GM23248 (cell line): Measurements from ENCODE around the gene SMARCC1. TPM values are rescaled to one million over a fixed set of nuclear protein-coding genes. Genes with fewer than 3 reads are reported as not detected.

Experiments used
- DNase-seq: peaks from one replicate; pipeline ENCODE4 v3.0.0-alpha.2; 2015
- H2AFZ ChIP-seq: fragments of 200-600 bp; sonication (generic); 2 replicates; pipeline ENCODE4 v1.6.1; 2016; ENCODE audit warnings: antibody characterized with exemption
- H3F3A ChIP-seq: fragments of 200-600 bp; sonication (generic); 2 replicates; pipeline ENCODE4 v1.6.1; 2016; ENCODE audit warnings: mild to moderate bottlenecking, antibody characterized with exemption, mixed run types; ENCODE audit not compliant: insufficient read depth
- H3K27ac ChIP-seq: fragments of 200-600 bp; sonication (generic); 2 replicates; pipeline ENCODE4 v1.5.1; 2016; ENCODE audit warnings: mild to moderate bottlenecking
- H3K27me3 ChIP-seq: fragments of 200-600 bp; sonication (generic); replicated peaks from 2 replicates; pipeline ENCODE4 v1.6.1; 2016; ENCODE audit warnings: mild to moderate bottlenecking; ENCODE audit not compliant: insufficient read depth
- H3K36me3 ChIP-seq: fragments of 200-600 bp; sonication (generic); 2 replicates; pipeline ENCODE4 v1.6.1; 2016; ENCODE audit warnings: low read depth, mild to moderate bottlenecking
- H3K4me1 ChIP-seq: fragments of 200-600 bp; sonication (generic); 2 replicates; pipeline ENCODE4 v1.6.1; 2016; ENCODE audit warnings: mild to moderate bottlenecking; ENCODE audit not compliant: insufficient read depth
- H3K4me2 ChIP-seq: fragments of 200-600 bp; sonication (generic); one replicate; pipeline ENCODE4 v1.6.1; 2016; ENCODE audit warnings: mild to moderate bottlenecking; ENCODE audit not compliant: unreplicated experiment
- H3K4me3 ChIP-seq: fragments of 200-600 bp; sonication (generic); 2 replicates; pipeline ENCODE4 v1.5.1; 2016; ENCODE audit warnings: mild to moderate bottlenecking
- H3K79me2 ChIP-seq: fragments of 200-600 bp; sonication (generic); 2 replicates; pipeline ENCODE4 v1.6.1; 2016; ENCODE audit warnings: mild to moderate bottlenecking; ENCODE audit not compliant: insufficient read depth
- H3K9ac ChIP-seq: fragments of 200-600 bp; sonication (generic); 2 replicates; pipeline ENCODE4 v1.6.1; 2016; ENCODE audit warnings: mild to moderate bottlenecking
- H3K9me2 ChIP-seq: fragments of 200-600 bp; sonication (generic); 2 replicates; pipeline ENCODE4 v1.6.1; 2016; ENCODE audit warnings: mixed run types, mild to moderate bottlenecking, moderate library complexity; ENCODE audit not compliant: insufficient read depth
- H3K9me3 ChIP-seq: fragments of 200-600 bp; sonication (generic); one replicate; pipeline ENCODE4 v1.6.1; 2017; ENCODE audit warnings: low read depth
- H4K20me1 ChIP-seq: fragments of 200-600 bp; sonication (generic); 2 replicates; pipeline ENCODE4 v1.6.0; 2016; ENCODE audit not compliant: insufficient read depth
- EZH2 ChIP-seq: fragments of 200-600 bp; sonication (generic); IDR thresholded peaks from 2 replicates; pipeline ENCODE4 v1.6.1; 2018; ENCODE audit warnings: antibody characterized with exemption, mild to moderate bottlenecking; ENCODE audit not compliant: insufficient read depth, poor library complexity, severe bottlenecking
- EZH2phosphoT487 ChIP-seq: fragments of 200-600 bp; sonication (generic); IDR thresholded peaks from 2 replicates; pipeline ENCODE4 v1.6.1; 2018; ENCODE audit warnings: antibody characterized with exemption, moderate library complexity, mild to moderate bottlenecking, low read depth; ENCODE audit not compliant: insufficient read depth
- WGBS, 2 experiments: methylation state at CpG; one replicate each; pipeline ENCODE4 v1.1.6; 2015 to 2017; ENCODE audit warnings: low lambda C conversion rate in 2 of 2, low coverage in 1 of 2; ENCODE audit errors: missing lambda C conversion rate in 2 of 2; 5-methylcytosine and 5-hydroxymethylcytosine counted together
- in situ Hi-C: fragments of 300-500 bp; cut with MboI; formaldehyde crosslinking; loops from 2 replicates; pipeline ENCODE4 v1.15.0; 2020
- polyA plus RNA-seq: library from polyadenylated mRNA; unstranded; fragments of >200 nt; fragmentation: Nextera tagmentation; extraction: Ambion mirVana; gene quantifications from 2 replicates; pipeline ENCODE4 v1.2.1, GENCODE V29; 2016
- total RNA-seq: library from RNA; depleted of rRNA; stranded (reverse); fragments of >200 nt; shearing (Covaris generic); gene quantifications from 2 replicates; pipeline ENCODE4 v1.2.3, GENCODE V29; 2014

SMARCC1 gene
- total and polyA plus RNA-seq, 2 experiments from 2014 or later, result 31.5 to 40.9 TPM

DNA sequence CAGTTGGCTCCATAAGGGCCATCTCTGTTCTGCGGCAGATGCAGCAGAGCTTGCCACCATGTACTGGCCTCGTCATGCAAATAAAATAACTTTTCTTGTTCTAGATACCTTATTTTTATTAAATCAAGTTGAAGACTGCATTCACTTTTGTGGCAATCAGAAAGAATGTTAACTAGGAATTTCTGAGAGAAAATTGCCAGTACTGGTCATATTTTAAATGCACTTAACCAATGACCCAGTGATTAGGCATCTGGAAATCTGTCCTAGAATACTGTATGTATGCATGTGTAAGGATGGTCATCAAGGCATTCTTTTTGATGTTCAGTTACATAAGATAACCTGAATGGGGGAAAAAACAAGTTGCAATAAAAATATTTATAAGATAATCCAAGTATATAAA lies 168.8 kb downstream of the SMARCC1 start:
- Histone ChIP-seq H3K4me1 (peaks cover 26% of the 10 kb centered on the region), H3K79me2 (no peaks in the 10 kb centered on the region), H3K36me3 (peaks cover 46% of the 10 kb centered on the region), H2AFZ (no peak overlapping the region), H3K9ac (no peak overlapping the region), H4K20me1 (0 out of 2 replicates have a peak, but pooled peaks cover 2% of the 10 kb centered on the region), H3F3A (peaks cover 33% of the 10 kb centered on the region), H3K9me2 (no peaks in the 10 kb centered on the region), H3K27me3 (no peaks in the 10 kb centered on the region), H3K27ac (no peak overlapping the region), H3K9me3 (no peaks in the 10 kb centered on the region), H3K4me2 (no peak overlapping the region), H3K4me3 (no peak overlapping the region)
- TF ChIP-seq EZH2phosphoT487, result no peak
- no peak for TF ChIP-seq EZH2
- DNase-seq, result no peak
- in situ Hi-C loops, result no loop called here
- WGBS, 2 experiments, result 94 to 100% methylated on average over 2 of the region's 2 CpGs

- TF ChIP-seq EZH2, result no peak
- no peak for TF ChIP-seq EZH2phosphoT487
- Histone ChIP-seq H3K9me2 (no peaks in the 10 kb centered on the region), H3K4me3 (no peak overlapping the region), H2AFZ (no peak overlapping the region), H3K36me3 (peaks cover 39% of the 10 kb centered on the region), H4K20me1 (no peaks in the 10 kb centered on the region), H3K27ac (no peak overlapping the region), H3K79me2 (no peaks in the 10 kb centered on the region), H3K4me2 (peak overlapping the region; percentile 43), H3F3A (peaks cover 26% of the 10 kb centered on the region), H3K9me3 (no peaks in the 10 kb centered on the region), H3K27me3 (no peaks in the 10 kb centered on the region), H3K9ac (no peak overlapping the region), H3K4me1 (peaks cover 19% of the 10 kb centered on the region)
- in situ Hi-C loops, result no loop called here
- DNase-seq, result peak; percentile 80
Measured at GRCh38 chr3:47612178-47612577, 169.5 kb downstream of the SMARCC1 start.

GRCh38 chr3:47611576-47611975 lies 170.1 kb downstream of the SMARCC1 start:
- Histone ChIP-seq H3K4me2 (peak overlapping the region; percentile 43), H3K79me2 (no peaks in the 10 kb centered on the region), H3K9ac (no peak overlapping the region), H4K20me1 (no peaks in the 10 kb centered on the region), H3K27ac (no peak overlapping the region), H3K9me2 (no peaks in the 10 kb centered on the region), H3K36me3 (peaks cover 33% of the 10 kb centered on the region), H3K27me3 (no peaks in the 10 kb centered on the region), H2AFZ (no peak overlapping the region), H3K4me1 (peaks cover 17% of the 10 kb centered on the region), H3F3A (peaks cover 26% of the 10 kb centered on the region), H3K4me3 (no peak overlapping the region), H3K9me3 (no peaks in the 10 kb centered on the region)
- DNase-seq, result no peak
- no peak for TF ChIP-seq EZH2
- TF ChIP-seq EZH2phosphoT487, result no peak
- 74 to 75% methylated on average over 2 of the region's 2 CpGs for WGBS, 2 experiments
- in situ Hi-C loops, result no loop called here

DNA sequence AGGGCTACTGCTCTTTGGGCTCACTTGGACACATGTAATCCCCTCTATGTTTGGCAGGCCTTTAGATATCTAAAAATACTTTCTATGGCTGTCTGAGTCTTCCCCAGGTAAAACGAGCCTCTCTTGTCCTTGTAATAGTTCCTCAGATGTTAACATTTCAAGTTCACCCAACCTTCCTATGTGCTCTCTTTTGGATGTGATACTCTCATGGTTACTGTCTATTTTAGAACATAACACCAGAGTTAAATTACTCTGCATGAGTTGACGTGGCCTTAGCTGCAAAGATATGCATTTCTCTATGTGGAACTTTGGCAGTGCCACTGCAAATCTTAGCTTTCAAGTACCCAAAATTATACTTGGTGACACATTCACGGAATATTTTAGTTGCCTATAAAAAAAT lies 171.1 kb downstream of the SMARCC1 start:
- Histone ChIP-seq H3K4me2 (no peak overlapping the region), H2AFZ (no peak overlapping the region), H3K79me2 (no peaks in the 10 kb centered on the region), H3K27ac (no peak overlapping the region), H3K9ac (no peak overlapping the region), H3K4me3 (no peak overlapping the region), H3K9me3 (no peaks in the 10 kb centered on the region), H3F3A (peaks cover 29% of the 10 kb centered on the region), H4K20me1 (peaks cover under 1% of the 10 kb centered on the region; the same call in 1 of the 2 replicates), H3K27me3 (no peaks in the 10 kb centered on the region), H3K36me3 (peaks cover 26% of the 10 kb centered on the region), H3K9me2 (no peaks in the 10 kb centered on the region), H3K4me1 (peaks cover 17% of the 10 kb centered on the region)
- DNase-seq, result no peak
- WGBS, 2 experiments, result 86 to 92% methylated on average over 3 of the region's 3 CpGs
- in situ Hi-C loops, result no loop called here
- no peak for TF ChIP-seq EZH2phosphoT487
- TF ChIP-seq EZH2, result no peak

DNA sequence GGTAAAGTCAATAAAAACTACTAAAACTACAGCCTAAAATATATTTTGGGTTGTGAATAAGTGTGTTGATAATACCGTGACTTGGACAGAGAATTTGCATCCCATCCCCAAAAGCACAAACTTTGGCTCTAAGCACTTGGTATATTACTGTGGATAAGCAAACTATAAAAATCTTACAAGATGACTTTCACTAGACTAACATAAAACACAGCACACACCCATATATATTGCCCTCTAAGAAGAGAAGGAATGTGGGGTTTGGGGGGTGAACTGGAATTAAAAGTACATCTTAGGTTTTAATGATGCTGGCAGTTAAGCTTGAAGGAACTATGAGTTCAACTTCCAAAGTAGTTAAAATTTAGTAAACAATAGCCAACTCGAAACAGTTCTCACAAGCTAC lies 174.4 kb downstream of the SMARCC1 start:
- no peaks in the 10 kb centered on the region for H3K9me3 ChIP-seq
- H3K27me3 ChIP-seq, result no peaks in the 10 kb centered on the region
- H3K79me2 ChIP-seq, result 0 out of 2 replicates have a peak, but pooled peaks cover 9% of the 10 kb centered on the region
- no peak overlapping the region for H3K4me2 ChIP-seq
- H3F3A ChIP-seq, result peaks cover 17% of the 10 kb centered on the region
- in situ Hi-C loops, result no loop called here
- H3K9me2 ChIP-seq, result no peaks in the 10 kb centered on the region
- H4K20me1 ChIP-seq, result peaks cover 5% of the 10 kb centered on the region; the same call in 1 of the 2 replicates
- no peak overlapping the region for H3K27ac ChIP-seq
- H2AFZ ChIP-seq, result no peak overlapping the region
- peaks cover 11% of the 10 kb centered on the region for H3K4me1 ChIP-seq
- DNase-seq, result no peak
- 85 to 90% methylated on average over 2 of the region's 2 CpGs for WGBS, 2 experiments
- H3K9ac ChIP-seq, result no peak overlapping the region
- peaks cover 26% of the 10 kb centered on the region for H3K36me3 ChIP-seq
- TF ChIP-seq EZH2phosphoT487 (no peak), EZH2 (no peak)
- no peak overlapping the region for H3K4me3 ChIP-seq
